HuH-7.5 (cell line): ENCODE measurements around the gene GALT.

Experiments
- DNase-seq: peaks from one replicate; pipeline ENCODE4 v3.0.0; 2011; ENCODE audit warnings: low spot score

Gene GALT

DNA sequence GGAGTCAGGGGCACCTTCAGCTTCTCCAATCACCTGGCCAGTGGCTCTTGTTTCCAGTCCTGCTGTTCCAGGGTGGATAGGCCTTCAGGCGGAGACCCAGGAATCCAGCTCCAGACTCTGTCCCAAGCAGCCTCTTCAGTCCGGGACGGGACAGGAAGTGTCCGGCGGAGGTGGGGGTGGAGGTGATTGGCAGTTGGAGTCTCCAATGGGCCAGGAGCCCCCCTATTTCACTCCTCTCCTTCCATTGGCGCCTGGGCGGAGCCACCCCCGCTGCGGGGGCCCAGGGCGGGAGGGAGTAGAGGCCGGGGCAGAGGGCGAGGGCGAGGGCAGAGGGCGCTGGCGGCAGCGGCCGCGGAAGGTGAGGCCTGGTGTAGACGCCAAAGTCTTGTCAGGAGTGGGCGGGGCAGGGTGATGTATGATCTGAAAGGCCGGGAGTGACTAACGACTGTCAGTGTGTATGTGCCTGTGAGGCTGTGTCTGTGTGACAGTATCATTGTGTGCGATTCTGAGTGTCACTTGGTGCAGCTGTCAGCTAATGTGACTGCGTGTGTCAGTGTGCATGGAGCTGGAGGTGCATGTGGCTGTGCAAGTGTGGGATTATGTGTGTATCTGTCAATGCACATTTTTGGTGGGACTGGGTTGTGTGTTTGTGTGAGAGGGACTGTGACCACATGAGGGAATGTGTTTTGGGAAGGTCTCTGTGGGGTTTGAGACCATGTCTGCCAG is 5.6 kb downstream of the GALT start, which contains the start of gene IL11RA:
TSS of gene IL11RA (plus strand) at position 310 of the 726 bp plus-strand sequence. CDS start 3,033 bp downstream, outside the sequence.
- DNase-seq, result peak; percentile 84

DNA sequence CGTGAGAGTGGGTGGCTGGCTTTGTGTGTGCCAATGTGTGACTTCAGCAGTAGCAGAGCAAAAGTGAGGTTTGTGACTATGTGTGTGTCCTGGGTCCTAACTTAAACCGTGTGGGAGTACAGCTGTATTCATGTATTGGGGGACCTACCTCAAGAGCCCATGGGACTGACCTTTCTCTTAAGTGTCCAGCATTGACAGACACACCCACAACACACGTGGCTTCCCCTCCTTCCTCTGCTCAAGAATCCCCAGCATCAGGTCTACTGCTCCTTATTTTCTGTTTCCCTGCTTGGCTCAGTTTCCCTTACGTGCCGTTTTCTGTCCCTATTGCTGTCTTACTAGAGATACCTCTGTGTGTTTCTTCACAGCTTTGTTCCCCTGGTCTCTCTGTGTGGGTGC is 6.1 kb downstream of the GALT start:
- DNase-seq, result no peak

DNA sequence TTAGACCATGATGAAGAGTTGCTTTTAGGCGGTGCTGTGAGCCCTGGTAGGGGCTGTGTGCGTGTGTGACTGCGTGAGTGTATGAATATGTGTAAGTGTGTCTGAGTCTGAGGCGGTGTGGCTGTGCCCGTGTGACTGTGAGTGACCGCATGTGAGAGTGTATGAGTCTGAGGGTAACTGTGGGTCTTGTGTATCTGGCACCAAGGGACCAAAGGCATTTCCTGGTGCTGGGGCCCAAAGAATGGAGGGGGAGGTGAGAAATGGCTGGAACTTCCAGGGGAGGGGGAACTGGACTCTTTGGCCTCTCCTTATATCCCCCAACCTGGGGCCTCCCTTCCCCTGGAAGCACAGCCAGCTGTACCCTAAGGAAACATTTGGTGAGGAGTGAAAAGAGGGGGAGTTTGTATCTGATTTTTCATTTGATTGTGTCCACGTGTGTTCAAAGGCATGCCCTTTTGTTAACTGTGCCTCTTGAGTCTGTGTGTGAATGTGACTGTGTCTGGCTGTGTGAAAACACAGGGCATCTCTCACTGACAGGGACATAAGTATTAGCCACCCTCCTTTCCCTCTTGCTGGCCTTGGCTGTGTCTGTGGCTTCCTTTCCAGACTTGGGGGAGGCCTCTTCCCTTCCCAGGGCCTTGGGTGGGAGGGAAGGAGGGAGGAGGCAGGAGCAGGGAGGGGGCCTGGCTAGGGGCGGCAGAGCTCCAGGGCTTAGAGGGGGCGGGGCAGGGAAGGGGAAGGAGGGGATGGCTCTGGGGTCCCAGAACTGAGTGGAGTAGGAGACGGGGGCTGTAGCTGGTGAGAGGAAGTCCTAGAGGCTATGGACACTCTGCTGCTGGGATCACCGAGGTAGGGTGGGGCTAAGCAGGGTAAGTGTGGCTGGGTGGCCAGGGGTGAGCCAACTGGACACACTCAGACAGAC is 6.9 kb downstream of the GALT start:
- DNase-seq, result no peak

GRCh38 chr9:34654323-34655051 is 8.0 kb downstream of the GALT start:
- no peak for DNase-seq

GRCh38 chr9:34655394-34655793 is 8.9 kb downstream of the GALT start:
- DNase-seq, result no peak

- no peak for DNase-seq
These were observed 10.5 kb downstream of the GALT start for GRCh38 chr9:34656992-34657391.

- no peak for DNase-seq
These were observed 12.0 kb downstream of the GALT start for GRCh38 chr9:34658461-34658860.

DNA sequence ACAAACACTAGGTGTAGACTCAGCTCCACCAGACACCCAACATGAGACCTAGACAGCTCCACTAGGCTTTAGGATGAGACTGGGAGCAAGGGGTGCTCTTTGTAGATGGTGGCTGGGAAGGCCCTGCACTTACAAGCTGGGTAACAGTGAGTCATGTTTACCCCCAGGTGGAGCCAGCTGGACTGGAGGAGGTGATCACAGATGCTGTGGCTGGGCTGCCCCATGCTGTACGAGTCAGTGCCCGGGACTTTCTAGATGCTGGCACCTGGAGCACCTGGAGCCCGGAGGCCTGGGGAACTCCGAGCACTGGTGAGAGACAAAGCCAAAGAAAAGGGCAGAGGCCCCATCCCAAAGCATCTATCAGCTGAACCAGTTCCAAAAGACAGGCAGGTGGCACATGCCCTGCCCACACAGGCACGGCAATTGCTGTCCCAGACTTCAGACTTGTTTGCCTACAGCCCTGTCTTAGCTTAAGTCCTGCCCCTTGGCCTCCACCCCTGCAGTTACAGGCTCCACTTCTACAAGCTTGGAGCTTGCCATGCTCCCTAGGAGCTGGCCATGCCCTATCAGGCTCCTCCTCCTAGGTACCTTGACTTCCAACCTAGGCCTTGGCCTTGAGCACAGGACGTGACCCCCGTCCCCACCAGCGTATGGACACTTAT is 13.2 kb downstream of the GALT start:
- no peak for DNase-seq

- no peak for DNase-seq
These were observed 16.2 kb downstream of the GALT start, which contains the start of gene CCL27 for GRCh38 chr9:34662526-34663302. Gene CCL27, minus strand, starts transcription at chr9:34662657. Its CDS starts 24 bp downstream, at chr9:34662633.

GRCh38 chr9:34663303-34663605 is 16.8 kb downstream of the GALT start:
- no peak for DNase-seq

DNA sequence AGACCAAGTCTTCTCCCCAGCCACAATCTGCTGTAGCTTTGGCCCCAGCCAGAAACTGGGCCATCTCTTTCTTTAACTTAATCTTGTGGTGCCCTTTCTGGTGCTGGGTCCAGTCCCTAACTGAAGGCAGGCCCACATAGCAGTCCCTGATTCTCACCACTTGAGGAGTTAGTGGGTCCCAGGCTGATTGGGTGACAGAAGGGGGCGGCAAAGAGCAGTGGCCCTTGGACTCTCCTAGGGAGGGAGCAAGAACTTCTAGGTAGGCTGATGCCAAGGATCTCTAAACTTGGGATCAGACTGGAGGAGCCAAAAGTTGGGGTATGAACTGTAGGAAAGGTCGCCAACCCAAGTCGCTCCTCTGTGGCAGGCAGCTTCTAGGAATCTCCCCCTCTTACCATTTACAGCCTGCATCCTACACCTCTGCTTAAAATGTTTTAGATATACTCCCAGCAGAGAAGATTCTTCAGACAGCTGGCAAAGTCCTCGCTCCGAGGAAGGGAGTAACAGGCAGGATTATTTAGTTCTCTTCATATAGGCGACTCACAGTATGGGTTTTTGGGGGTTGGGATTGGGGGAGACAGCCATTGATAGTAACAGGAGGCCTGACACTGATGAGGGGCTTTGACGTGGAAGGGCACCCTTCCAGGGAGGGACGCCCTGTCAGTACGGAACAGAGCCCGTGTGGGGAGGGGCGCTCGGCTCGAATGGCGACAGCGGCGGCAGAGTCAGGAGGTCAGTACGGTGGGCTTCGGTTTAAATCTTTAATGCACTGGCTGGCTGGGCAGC is 18.0 kb downstream of the GALT start:
- peak; percentile 62 for DNase-seq

GRCh38 chr9:34665067-34665380 is 18.5 kb downstream of the GALT start:
- DNase-seq, result no peak

- peak; percentile 75 for DNase-seq
These were observed 19.1 kb downstream of the GALT start for GRCh38 chr9:34665381-34666250.

- DNase-seq, result no peak
These were observed 23.5 kb downstream of the GALT start for GRCh38 chr9:34669809-34670562.

DNA sequence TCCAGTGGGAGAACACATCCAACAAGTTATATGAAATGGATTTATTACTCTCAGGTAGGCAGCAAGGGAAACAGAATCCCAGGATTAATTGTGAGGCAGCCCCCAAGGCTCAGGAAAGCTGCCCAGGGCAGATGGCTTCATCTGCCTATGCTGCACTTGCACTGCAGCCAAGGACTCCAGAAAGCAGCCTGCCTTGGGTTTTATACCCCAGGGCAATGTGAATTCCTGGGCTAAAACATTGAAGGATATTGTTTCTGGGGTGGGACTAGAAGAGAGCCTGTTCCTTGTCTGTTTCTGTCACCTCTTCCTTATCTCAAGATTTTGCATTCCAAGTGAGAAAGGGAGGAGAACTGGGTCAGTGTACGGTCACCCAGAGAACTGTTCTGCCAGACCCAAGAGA is 24.8 kb downstream of the GALT start:
- no peak for DNase-seq

DNA sequence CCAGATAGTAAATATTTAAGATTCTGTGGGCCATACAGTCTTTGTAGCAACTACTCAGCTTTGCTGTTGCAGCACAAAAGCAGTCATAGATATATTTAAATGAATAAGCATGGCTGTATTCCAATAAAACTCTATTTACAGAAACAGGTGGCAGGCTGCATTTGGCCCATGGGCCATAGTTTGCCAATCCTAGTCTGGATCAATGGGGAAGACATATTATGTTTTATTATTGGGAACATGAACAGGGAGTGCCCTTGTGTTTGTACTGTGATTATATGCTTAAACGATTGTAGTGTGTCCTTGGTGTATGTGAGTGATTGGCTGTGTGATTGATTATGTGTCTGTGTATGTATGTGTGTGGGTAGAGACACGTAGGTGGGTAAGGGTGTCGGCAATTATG is 28.0 kb downstream of the GALT start:
- no peak for DNase-seq

DNA sequence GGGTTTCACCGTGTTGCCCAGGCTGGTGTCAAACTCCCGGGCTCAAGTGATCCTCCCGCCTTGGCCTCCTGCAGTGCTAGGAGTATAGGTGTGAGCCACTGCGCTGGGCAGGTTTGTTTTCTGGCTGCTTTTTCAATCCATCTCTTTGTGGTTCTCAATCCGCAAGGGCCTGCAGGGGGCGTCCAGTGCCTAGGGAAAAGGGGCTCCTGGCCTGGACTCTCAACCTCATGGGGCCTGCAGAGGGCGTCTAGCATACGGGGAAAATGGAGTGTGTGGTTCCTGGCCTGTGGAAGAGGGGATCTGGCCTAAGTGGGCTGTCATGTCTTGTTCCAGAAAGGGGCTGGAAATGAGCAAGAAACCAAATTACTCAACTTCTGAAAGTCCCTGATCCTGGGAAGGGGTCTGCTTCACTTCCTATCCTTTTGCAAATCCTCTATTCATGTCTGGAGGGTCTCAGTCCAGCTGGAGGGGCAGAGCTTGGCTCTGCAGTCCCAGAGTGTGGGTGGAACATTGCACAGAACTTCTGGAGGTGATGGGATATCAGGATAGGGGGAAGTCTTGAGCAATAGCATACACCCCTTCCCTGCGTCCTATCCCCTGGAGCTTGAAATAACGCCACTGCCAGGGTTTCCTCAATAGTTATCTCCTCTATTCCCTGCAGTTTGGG is 28.7 kb downstream of the GALT start:
- DNase-seq, result peak; percentile 61

- no peak for DNase-seq
These were observed 29.4 kb downstream of the GALT start for GRCh38 chr9:34675869-34676268.
